Measurements from ENCODE around the gene LENEP. TPM values are rescaled to one million over a fixed set of nuclear protein-coding genes. Genes with fewer than 3 reads are reported as not detected.

Gene LENEP
- total RNA-seq, 1 experiment from 2014 or later = 2.8 TPM

DNA sequence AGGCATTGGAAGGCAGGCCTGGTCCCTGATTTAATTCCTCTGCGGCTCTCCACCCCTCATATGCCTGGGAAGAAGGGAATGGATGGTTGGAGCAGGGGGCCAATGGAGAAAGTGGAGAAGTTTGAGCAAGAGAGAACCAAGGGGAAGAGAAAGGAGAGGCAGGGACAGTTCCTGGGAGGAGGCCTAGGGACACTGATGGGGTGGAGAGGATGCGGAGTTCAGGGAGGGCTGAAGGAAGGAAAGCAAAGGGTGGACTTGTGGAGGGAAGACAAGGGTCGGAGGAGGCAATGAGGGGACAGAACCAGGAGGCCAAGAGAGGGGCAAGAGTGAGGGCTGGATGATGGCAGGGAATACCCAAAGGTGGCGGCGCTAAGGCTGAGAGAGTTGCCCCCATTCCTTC, 16.4 kb downstream of the LENEP start:
- WGBS (ENCODE audit: extremely low coverage, insufficient read length, low lambda C conversion rate) = no CpG with 5 or more reads among the region's 5 CpGs
- Histone ChIP-seq H3K79me2 (ENCODE audit: insufficient read depth, low read length) (no peaks in the 10 kb centered on the region; the same call in 1 of the 2 replicates), H3K9ac (ENCODE audit: extremely low read depth, insufficient read length, low read length) (no peak overlapping the region), H2BK15ac (ENCODE audit: low read depth, low read length) (no peak overlapping the region), H3K18ac (ENCODE audit: insufficient read length, low read depth, low read length) (no peak overlapping the region), H3K27ac (ENCODE audit: insufficient read length, low read depth, low read length) (no peak overlapping the region), H3K4me1 (ENCODE audit: insufficient read depth, low read length) (peaks cover 3% of the 10 kb centered on the region; the same call in 1 of the 2 replicates), H3K4me2 (ENCODE audit: insufficient read depth, insufficient read length, low read length) (no peak overlapping the region), H4K8ac (replicated peaks; ENCODE audit: insufficient read length, low read depth, low read length) (no peak overlapping the region), H3K4ac (ENCODE audit: low read depth, low read length) (no peak overlapping the region), H2BK12ac (ENCODE audit: insufficient read length, low read depth, low read length) (no peak overlapping the region), H3K23me2 (ENCODE audit: insufficient read length, low read depth, low read length, poor library complexity, severe bottlenecking) (no peaks in the 10 kb centered on the region), H4K91ac (ENCODE audit: insufficient read length, low read depth, low read length) (no peak overlapping the region), H3K27me3 (ENCODE audit: insufficient read depth, low read length) (no peaks in the 10 kb centered on the region), H2AFZ (ENCODE audit: low read length) (no peak overlapping the region), H3K9me3 (ENCODE audit: control insufficient read depth, low read depth, low read length) (no peaks in the 10 kb centered on the region), H3K23ac (ENCODE audit: insufficient read length, low read depth, low read length) (no peak overlapping the region), H2BK120ac (ENCODE audit: low read depth, low read length, poor library complexity, severe bottlenecking) (no peak overlapping the region), H3T11ph (ENCODE audit: low read length) (no peak overlapping the region), H2AK5ac (ENCODE audit: insufficient read length, low read length) (no peak overlapping the region), H2BK20ac (ENCODE audit: low read depth, low read length, poor library complexity, severe bottlenecking) (no peak overlapping the region), H4K20me1 (ENCODE audit: control insufficient read depth, insufficient read depth, insufficient read length) (no peaks in the 10 kb centered on the region), H4K5ac (ENCODE audit: insufficient read length, low read depth, low read length) (no peak overlapping the region), H3K79me1 (ENCODE audit: insufficient read depth, low read depth, low read length, poor library complexity, severe bottlenecking) (no peaks in the 10 kb centered on the region), H3K14ac (ENCODE audit: insufficient read depth, low read length) (no peak overlapping the region), H2BK5ac (ENCODE audit: insufficient read length, low read length) (no peak overlapping the region), H3K56ac (ENCODE audit: insufficient read length, low read depth, low read length) (no peak overlapping the region)
- no peaks in the 10 kb centered on the region for H3K27me3 Mint-ChIP-seq (ENCODE audit: low read depth)
- TF ChIP-seq, protein P1, sequence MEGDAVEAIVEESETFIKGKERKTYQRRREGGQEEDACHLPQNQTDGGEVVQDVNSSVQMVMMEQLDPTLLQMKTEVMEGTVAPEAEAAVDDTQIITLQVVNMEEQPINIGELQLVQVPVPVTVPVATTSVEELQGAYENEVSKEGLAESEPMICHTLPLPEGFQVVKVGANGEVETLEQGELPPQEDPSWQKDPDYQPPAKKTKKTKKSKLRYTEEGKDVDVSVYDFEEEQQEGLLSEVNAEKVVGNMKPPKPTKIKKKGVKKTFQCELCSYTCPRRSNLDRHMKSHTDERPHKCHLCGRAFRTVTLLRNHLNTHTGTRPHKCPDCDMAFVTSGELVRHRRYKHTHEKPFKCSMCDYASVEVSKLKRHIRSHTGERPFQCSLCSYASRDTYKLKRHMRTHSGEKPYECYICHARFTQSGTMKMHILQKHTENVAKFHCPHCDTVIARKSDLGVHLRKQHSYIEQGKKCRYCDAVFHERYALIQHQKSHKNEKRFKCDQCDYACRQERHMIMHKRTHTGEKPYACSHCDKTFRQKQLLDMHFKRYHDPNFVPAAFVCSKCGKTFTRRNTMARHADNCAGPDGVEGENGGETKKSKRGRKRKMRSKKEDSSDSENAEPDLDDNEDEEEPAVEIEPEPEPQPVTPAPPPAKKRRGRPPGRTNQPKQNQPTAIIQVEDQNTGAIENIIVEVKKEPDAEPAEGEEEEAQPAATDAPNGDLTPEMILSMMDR (conservative IDR thresholded peaks at IDR 0.05) = no peak
- peaks cover 4 to 16% (median 5%) of the 10 kb centered on the region in 3 experiments; a peak in 5 of 7 replicates for H3K36me3 Mint-ChIP-seq (ENCODE audit: insufficient read depth in 1 of 3, low read depth in 3 of 3)
- H3K27ac Mint-ChIP-seq = peak overlapping the region; percentile 26 to 52 (median 48); a peak in 4 of 7 replicates
- DNase-seq = no peak
- H3K4me1 Mint-ChIP-seq = peaks cover 46 to 64% of the 10 kb centered on the region in 2 experiments
- H3K4me3 Mint-ChIP-seq = peak overlapping the region in 1 of 2 experiments; percentile 51; a peak in 2 of 5 replicates
- H3K9me3 Mint-ChIP-seq = no peaks in the 10 kb centered on the region; a peak in 2 of 5 replicates
